Left lung (tissue), 10 donors: Measurements from ENCODE around the gene GOSR1. TPM values are rescaled to one million over a fixed set of nuclear protein-coding genes. Genes with fewer than 3 reads are reported as not detected.
"Not testable (repeated sequence)": the region's sequence is repeated elsewhere in the genome, so short reads cannot be mapped to it uniquely, and the experiment has no call there.

Source experiments
- ATAC-seq: fragments of 200-7000 bp; cut with Tn5 transposase; one replicate; pipeline ENCODE4 v1.9.1; 2020; ENCODE audit warnings: moderate library complexity
- DNase-seq, 4 donors: peaks; one replicate each; pipeline ENCODE4 v3.0.0-alpha.2; 2013 to 2020
- H3K27ac ChIP-seq, 2 donors: fragments of 200-600 bp; sonication (generic) in 1 of 2; one replicate each; pipeline versions ENCODE4 v1.5.0 to v1.8.0; 2020 to 2021
- H3K27me3 ChIP-seq, 2 donors: fragments of 200-600 bp; sonication (generic) in 1 of 2; one replicate each; pipeline versions ENCODE4 v1.5.0 to v1.8.0; 2020 to 2021
- H3K36me3 ChIP-seq, 2 donors: fragments of 200-600 bp; sonication (generic) in 1 of 2; one replicate each; pipeline versions ENCODE4 v1.5.0 to v1.8.0; 2020 to 2021
- H3K4me1 ChIP-seq, 2 donors: fragments of 200-600 bp; one replicate each; pipeline ENCODE4 v1.8.0; 2021
- H3K4me3 ChIP-seq, 2 donors: fragments of 200-600 bp; sonication (generic) in 1 of 2; one replicate each; pipeline versions ENCODE4 v1.5.0 to v1.8.0; 2020 to 2021; ENCODE audit warnings: mild to moderate bottlenecking in 1 of 2
- H3K9me3 ChIP-seq, 2 donors: fragments of 200-600 bp; sonication (generic) in 1 of 2; one replicate each; pipeline versions ENCODE4 v1.5.0 to v1.8.0; 2020 to 2021
- intact Hi-C, 2 donors: fragments of 100-400 bp; cut with DNase I; formaldehyde crosslinking; loops; one replicate each; pipeline versions ENCODE4 v1.11.2 to v1.14.2; 2022
- polyA plus RNA-seq, 6 donors: library from polyadenylated mRNA; unstranded; fragments of 120-200 nt; gene quantifications; one replicate each; pipeline ENCODE4 v1.2.1, GENCODE V29; 2013; ENCODE audit not compliant: insufficient read length in 6 of 6
- total RNA-seq, 2 donors: library from RNA; stranded (reverse); fragmentation: NEBNext Ultra II Directional; extraction: Animal tissue kit (Norgen Biotek cat#: 25700); gene quantifications; one replicate each; pipeline ENCODE4 v1.2.1, GENCODE V29; 2021
- TF ChIP-seq, protein P1 (sequence below), 2 donors: fragments of 200-600 bp; sonication (generic) in 1 of 2; IDR thresholded peaks; one replicate each; pipeline versions ENCODE4 v1.5.0 to v1.8.0; 2021; ENCODE audit warnings: antibody characterized with exemption in 2 of 2
- donor health status: DM: no; HTN: yes; CAD: no.
- donor health status: DM: no; HTN: no; CAD: no.

GOSR1 gene
- total and polyA plus RNA-seq, 8 donors: 44.3 to 55.4 (median 48.6) TPM

DNA sequence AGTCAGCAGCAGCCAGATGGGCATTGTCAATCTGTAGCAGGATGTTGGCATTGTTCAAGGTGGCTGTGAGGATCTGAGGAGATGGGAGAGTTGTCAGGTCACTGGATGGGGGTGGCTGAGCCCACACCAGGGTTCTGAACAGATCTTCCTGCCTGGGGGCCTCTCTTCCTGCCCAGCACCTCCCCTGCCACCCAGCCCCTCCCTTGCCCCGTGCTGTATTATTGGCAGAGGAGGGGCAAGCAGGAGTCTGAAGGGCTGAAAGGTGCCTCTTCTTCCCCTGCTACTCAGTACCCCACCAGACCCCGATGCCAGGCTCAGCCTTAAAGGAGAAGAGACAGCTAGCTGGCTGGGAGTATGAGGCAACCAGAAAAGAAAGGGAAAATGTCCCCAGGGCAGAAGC is 93.0 kb downstream of the GOSR1 start:
- TF ChIP-seq, protein P1, sequence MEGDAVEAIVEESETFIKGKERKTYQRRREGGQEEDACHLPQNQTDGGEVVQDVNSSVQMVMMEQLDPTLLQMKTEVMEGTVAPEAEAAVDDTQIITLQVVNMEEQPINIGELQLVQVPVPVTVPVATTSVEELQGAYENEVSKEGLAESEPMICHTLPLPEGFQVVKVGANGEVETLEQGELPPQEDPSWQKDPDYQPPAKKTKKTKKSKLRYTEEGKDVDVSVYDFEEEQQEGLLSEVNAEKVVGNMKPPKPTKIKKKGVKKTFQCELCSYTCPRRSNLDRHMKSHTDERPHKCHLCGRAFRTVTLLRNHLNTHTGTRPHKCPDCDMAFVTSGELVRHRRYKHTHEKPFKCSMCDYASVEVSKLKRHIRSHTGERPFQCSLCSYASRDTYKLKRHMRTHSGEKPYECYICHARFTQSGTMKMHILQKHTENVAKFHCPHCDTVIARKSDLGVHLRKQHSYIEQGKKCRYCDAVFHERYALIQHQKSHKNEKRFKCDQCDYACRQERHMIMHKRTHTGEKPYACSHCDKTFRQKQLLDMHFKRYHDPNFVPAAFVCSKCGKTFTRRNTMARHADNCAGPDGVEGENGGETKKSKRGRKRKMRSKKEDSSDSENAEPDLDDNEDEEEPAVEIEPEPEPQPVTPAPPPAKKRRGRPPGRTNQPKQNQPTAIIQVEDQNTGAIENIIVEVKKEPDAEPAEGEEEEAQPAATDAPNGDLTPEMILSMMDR (IDR thresholded peaks at IDR 0.05): no peak
- intact Hi-C loops: no loop called here
- no peak overlapping the region for H3K27ac ChIP-seq
- no peaks in the 10 kb centered on the region for H3K36me3 ChIP-seq
- H3K4me1 ChIP-seq: no peaks in the 10 kb centered on the region
- no peaks in the 10 kb centered on the region for H3K9me3 ChIP-seq
- H3K27me3 ChIP-seq: peaks cover 0 to 8% of the 10 kb centered on the region in 2 donors
- H3K4me3 ChIP-seq: no peak overlapping the region
- no peak for DNase-seq
- no peak for ATAC-seq

DNA sequence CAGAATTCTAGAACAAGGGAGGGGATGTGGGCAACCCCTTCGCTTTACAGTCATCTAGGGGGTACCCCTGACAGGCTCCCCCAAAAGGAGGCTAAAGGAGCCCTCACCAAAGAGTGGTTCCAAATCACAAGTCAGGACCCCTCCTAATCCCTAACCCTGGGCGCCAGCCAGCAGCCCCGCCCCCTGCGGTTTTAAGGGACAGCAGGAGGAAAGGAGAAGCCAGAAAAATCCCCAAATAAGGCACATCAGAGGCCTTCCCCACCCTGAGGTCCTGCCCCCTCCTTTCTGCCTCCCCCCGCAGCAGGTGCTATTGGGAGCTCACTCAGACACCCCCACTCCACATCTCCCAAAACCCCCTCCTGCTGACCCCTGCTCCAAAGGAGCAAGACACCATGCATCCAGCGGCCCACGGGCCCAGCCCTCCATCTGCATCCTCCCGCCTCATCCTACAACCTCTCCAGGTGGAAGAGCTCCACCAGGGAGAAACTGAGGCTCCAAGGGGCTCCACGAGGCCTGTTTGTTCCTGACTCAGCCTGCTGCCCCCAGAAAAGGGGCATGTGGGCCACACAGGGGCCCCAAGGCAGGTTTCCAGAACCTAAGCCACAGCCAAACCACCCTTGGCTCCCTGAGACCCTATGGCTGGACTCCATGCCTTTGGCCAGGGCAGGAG is 93.5 kb downstream of the GOSR1 start:
- DNase-seq (no peak), ATAC-seq (no peak)
- Histone ChIP-seq H3K36me3 (no peaks in the 10 kb centered on the region), H3K27me3 (peaks cover 0 to 5% of the 10 kb centered on the region in 2 donors), H3K4me1 (no peaks in the 10 kb centered on the region), H3K4me3 (no peak overlapping the region), H3K9me3 (no peaks in the 10 kb centered on the region), H3K27ac (no peak overlapping the region)
- TF ChIP-seq, protein P1 (IDR thresholded peaks at IDR 0.05): no peak
- intact Hi-C loops: no loop called here

DNA sequence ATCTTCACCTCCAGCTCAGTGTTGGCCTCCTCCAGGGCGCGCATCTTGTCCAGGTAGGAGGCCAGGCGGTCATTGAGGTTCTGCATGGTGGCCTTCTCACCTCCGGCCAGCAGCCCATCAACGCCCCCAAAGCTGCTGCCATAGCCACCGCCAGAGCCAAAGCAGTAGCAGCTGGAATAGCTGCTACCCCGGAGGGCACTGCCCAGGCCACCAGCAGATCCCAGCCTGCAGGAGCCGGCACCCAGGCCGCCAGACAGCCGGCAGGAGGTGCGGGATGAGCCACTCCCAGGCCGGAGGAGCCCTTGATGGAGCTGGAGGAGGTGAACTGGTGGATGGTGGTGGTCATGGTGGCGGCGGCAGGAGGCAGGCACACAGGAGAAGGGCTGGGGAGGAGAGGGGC is 94.2 kb downstream of the GOSR1 start:
- H3K4me3 ChIP-seq, DNase-seq, ATAC-seq, H3K27ac ChIP-seq, intact Hi-C loops, H3K36me3 ChIP-seq, H3K4me1 ChIP-seq, H3K9me3 ChIP-seq, H3K27me3 ChIP-seq: not testable (repeated sequence)

DNA sequence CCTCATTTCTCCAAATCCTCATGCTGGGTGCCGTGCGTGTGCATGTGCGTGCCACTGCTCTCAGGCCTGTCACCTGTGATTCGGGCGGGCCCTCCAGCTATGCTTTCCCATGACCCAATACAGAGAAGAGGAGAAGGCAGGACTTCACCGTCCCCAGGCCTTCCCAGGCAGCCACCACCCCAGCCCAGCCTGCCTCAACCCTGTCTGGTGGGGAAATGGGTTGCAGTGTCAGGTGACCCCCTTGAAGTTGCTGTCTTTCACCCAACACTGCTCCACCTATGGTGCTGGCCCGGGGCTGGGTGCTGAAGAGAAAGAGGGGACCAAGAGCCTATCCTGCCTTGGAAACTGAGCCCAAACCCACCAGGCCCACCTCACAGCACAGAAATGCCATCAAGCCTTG is 94.7 kb downstream of the GOSR1 start:
- H3K4me3 ChIP-seq: no peak overlapping the region
- H3K4me1 ChIP-seq: no peaks in the 10 kb centered on the region
- no peak overlapping the region for H3K27ac ChIP-seq
- ATAC-seq (no peak), DNase-seq (no peak)
- TF ChIP-seq, protein P1 (IDR thresholded peaks at IDR 0.05): no peak
- intact Hi-C loops: no loop called here
- no peaks in the 10 kb centered on the region for H3K36me3 ChIP-seq
- no peaks in the 10 kb centered on the region for H3K9me3 ChIP-seq
- no peaks in the 10 kb centered on the region for H3K27me3 ChIP-seq

DNA sequence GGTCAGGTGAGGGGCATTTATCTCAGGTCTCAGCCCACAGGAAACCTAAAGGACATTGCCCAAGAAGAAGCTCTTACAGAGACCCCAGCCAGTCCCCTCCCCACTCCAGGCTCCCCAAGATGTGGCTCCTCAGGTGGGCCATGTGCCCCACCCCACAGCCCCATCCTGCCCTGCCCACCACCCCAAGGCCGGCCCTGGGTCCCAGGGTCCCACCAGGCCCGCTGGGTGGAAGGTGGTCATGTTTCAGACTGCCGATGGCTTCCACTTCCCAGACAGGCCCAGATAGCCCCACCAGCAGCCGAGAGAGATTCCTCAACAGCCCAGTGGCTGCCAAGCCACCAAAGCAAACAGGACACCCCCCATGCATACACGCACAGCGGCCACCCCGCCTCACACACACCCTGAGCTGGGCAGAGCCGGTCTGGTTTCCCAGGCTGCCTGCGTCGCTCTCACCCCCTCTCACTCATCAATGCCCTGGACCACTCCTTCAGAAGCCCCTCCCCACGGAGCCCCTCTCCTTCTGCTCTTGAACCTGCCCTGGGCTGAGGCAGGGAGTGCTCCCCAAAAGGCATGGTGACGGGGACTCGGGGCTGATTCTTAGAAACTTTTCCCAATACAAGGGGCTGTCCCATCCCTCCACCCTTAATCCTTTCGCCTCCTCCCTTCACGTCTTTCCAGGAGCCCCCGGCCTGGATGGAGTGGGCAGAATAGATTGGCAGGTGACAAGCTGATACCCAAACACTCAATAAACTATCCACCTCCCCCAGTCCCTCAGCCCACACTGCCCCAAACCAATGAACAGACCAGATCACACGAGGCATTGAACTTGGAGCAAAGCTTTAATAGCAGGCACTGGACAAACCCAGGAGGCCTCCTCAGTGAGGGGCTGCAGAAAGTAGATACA is 95.7 kb downstream of the GOSR1 start:
- H3K9me3 ChIP-seq, intact Hi-C loops, H3K36me3 ChIP-seq, H3K4me3 ChIP-seq, H3K27me3 ChIP-seq, H3K27ac ChIP-seq, H3K4me1 ChIP-seq, ATAC-seq, DNase-seq: not testable (repeated sequence)

DNA sequence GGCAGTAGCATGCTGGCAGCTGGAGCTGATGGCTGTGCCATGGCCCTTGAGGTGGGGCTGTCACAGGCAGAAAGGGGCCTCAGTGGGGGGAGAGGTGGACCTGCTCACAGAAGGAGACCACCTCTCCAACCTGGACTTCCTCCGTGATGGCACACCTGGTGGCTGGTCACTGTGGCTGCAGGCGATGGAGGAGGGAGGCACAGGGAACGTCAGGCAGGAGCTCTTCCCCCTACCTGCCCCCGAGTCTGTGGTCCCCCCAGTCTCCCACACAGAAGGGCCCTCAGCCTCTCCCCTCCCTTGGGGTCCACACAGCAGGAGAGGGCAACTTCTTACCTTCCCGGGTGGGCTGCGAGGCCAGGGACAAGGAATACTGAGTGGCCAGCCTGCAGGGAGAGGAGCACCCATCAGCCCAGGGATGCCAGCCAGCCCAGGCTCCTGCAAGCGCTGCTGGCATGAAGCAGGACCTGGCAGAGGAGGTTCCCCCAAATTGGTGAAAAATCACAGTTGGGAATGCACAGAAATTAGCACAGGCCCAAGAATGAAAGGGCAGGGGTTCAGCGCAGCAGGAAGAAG is 96.5 kb downstream of the GOSR1 start:
- H3K4me3 ChIP-seq: no peak overlapping the region
- intact Hi-C loops: no loop called here
- H3K27me3 ChIP-seq: no peaks in the 10 kb centered on the region
- ATAC-seq (no peak), DNase-seq (no peak)
- no peaks in the 10 kb centered on the region for H3K36me3 ChIP-seq
- TF ChIP-seq, protein P1 (IDR thresholded peaks at IDR 0.05): no peak
- H3K27ac ChIP-seq: no peak overlapping the region
- H3K4me1 ChIP-seq: no peaks in the 10 kb centered on the region
- H3K9me3 ChIP-seq: no peaks in the 10 kb centered on the region

DNA sequence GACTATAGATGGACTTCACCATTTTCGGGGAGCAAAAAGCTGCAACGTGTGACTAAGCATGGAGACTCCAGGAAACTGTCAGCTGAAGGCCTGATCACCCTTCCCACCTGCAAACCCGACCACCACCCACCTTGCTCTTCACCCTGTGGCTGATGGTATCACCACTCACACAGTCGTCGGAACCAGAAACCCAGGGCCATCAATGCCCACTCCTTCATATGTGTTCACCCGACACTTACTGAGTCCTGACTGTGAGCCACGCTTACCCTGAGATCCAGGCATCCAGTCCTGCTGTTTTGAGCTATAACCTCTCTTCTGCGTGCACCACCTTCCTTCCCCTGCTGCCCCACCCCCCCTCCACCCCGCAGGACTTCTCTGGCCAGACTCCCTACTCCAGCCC is 97.1 kb downstream of the GOSR1 start:
- H3K9me3 ChIP-seq, H3K4me3 ChIP-seq, H3K36me3 ChIP-seq, DNase-seq, intact Hi-C loops, H3K4me1 ChIP-seq, ATAC-seq, H3K27ac ChIP-seq, H3K27me3 ChIP-seq: not testable (repeated sequence)

DNA sequence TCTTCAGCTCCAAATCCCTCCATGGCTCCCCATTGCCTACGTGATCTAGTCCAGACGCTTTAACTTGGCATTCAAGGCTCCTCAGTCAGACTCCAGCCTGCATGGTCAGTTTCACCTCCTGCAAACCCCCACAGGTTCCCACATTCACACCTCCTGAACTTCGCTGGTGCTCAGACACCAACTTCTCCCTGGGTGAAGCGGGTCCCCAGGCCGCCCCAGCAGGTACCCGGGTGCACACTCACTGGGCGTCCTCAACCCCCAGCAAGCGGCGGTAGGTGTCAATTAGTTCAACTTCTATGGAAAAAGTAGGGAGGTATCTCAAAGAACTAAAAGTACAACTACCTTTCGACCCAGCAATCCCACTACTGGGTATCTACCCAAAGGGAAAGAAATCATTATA is 97.6 kb downstream of the GOSR1 start:
- H3K27me3 ChIP-seq, H3K9me3 ChIP-seq, intact Hi-C loops, ATAC-seq, H3K27ac ChIP-seq, H3K4me1 ChIP-seq, H3K4me3 ChIP-seq, H3K36me3 ChIP-seq, DNase-seq: not testable (repeated sequence)
